A549 (cell line): ENCODE measurements around the gene ABHD12B. TPM values are rescaled to one million over a fixed set of nuclear protein-coding genes. Genes with fewer than 3 reads are reported as not detected.

ENCODE experiments used
- ATAC-seq, 2 experiments: fragments of 200-7000 bp in 1 of 2; fragments of >200 bp in 1 of 2; cut with Nextera tagmentation in 1 of 2; cut with Tn5 transposase in 1 of 2; 3 replicates each; pipeline versions ENCODE4 v1.8.0 to v1.9.1; 2018 to 2020; ENCODE audit warnings: mild to moderate bottlenecking in 1 of 2, moderate library complexity in 1 of 2
- CTCF ChIA-PET: fragments of 300-600 bp; sonication (Branson Sonifier 250); formaldehyde crosslinking; extraction: SDS; loops from one replicate; lab custom pipeline; 2021; ENCODE audit warnings: antibody characterized with exemption, inconsistent platforms; lab: Yijun Ruan, JAX
- POLR2A ChIA-PET: fragments of 350-600 bp; formaldehyde crosslinking; extraction: SDS; loops from one replicate; lab custom pipeline; 2021; ENCODE audit warnings: antibody characterized with exemption, inconsistent platforms; lab: Yijun Ruan, JAX
- DNase-seq, 2 experiments: peaks; one replicate each; pipeline versions ENCODE4 v3.0.0 to v3.0.0-alpha.2; 2011 to 2016; ENCODE audit warnings: low read depth in 1 of 2, low spot score in 1 of 2
- FAIRE-seq: peaks from 2 replicates; lab custom pipeline; 2011; peaks lifted over from hg19 to GRCh38; lab: Jason Lieb, UNC
- H3K27ac ChIP-seq, 2 experiments: fragments of >200 bp; sonication (Bioruptor Twin); formaldehyde crosslinking; 3 replicates each; pipeline ENCODE4 v1.5.1; 2016 to 2017
- H3K4me1 ChIP-seq: fragments of >200 bp; sonication (Bioruptor Twin); formaldehyde crosslinking; 3 replicates; pipeline ENCODE4 v1.6.1; 2016
- H3K4me2 ChIP-seq: fragments of >200 bp; sonication (Bioruptor Twin); formaldehyde crosslinking; 3 replicates; pipeline ENCODE4 v1.6.1; 2016
- H3K4me3 ChIP-seq: fragments of >200 bp; sonication (Bioruptor Twin); formaldehyde crosslinking; 3 replicates; pipeline ENCODE4 v1.5.1; 2016
- H3K9me3 ChIP-seq: fragments of >200 bp; sonication (Bioruptor Twin); formaldehyde crosslinking; 3 replicates; pipeline ENCODE4 v1.6.1; 2016
- CBX2 ChIP-seq: fragments of 200-600 bp; sonication (generic); IDR thresholded peaks from 2 replicates; pipeline ENCODE4 v1.6.1; 2016; ENCODE audit warnings: low read depth, mild to moderate bottlenecking, borderline replicate concordance
- CBX8 ChIP-seq: fragments of 200-600 bp; sonication (generic); IDR thresholded peaks from 2 replicates; pipeline ENCODE4 v1.6.1; 2016
- CHD2 ChIP-seq: fragments of 150-350 bp; IDR thresholded peaks from 2 replicates; pipeline ENCODE4 v1.6.1; 2014; ENCODE audit warnings: low read length; ENCODE audit not compliant: partially characterized antibody
- CHD4 ChIP-seq: fragments of 200-600 bp; sonication (generic); IDR thresholded peaks from 2 replicates; pipeline ENCODE4 v1.6.1; 2016; ENCODE audit warnings: antibody characterized with exemption, mild to moderate bottlenecking, borderline replicate concordance
- EHF ChIP-seq: fragments of 250-450 bp; sonication (Bioruptor Pico); IDR thresholded peaks from 2 replicates; pipeline ENCODE4 v1.5.0; 2020; ENCODE audit warnings: mild to moderate bottlenecking
- FOSB ChIP-seq: fragments of 250-450 bp; sonication (Bioruptor Pico); IDR thresholded peaks from 2 replicates; pipeline ENCODE4 v1.5.0; 2020; ENCODE audit warnings: mild to moderate bottlenecking, moderate library complexity
- HEYL ChIP-seq: fragments of 250-450 bp; sonication (Bioruptor Pico); IDR thresholded peaks from 2 replicates; pipeline ENCODE4 v1.8.0; 2021; ENCODE audit warnings: mild to moderate bottlenecking, moderate library complexity
- HOXA7 ChIP-seq: fragments of 250-450 bp; sonication (Bioruptor Pico); IDR thresholded peaks from 2 replicates; pipeline ENCODE4 v1.5.0; 2020; ENCODE audit warnings: mild to moderate bottlenecking, moderate library complexity
- HOXB13 ChIP-seq: fragments of 250-450 bp; sonication (Bioruptor Pico); IDR thresholded peaks from 2 replicates; pipeline ENCODE4 v1.5.0; 2020; ENCODE audit warnings: low read depth, mild to moderate bottlenecking, moderate library complexity
- MAZ ChIP-seq: fragments of 150-350 bp; IDR thresholded peaks from 2 replicates; pipeline ENCODE4 v1.6.1; 2014; ENCODE audit warnings: antibody characterized with exemption, low read depth, low read length, borderline replicate concordance
- MYC ChIP-seq: IDR thresholded peaks from 2 replicates; pipeline ENCODE4 v1.6.1; 2012; ENCODE audit warnings: mild to moderate bottlenecking, inconsistent platforms, low read length, improper control_type of control experiment, borderline replicate concordance
- NPAS2 ChIP-seq: fragments of 250-450 bp; sonication (Bioruptor Pico); IDR thresholded peaks from 2 replicates; pipeline ENCODE4 v1.8.0; 2022; ENCODE audit warnings: mild to moderate bottlenecking, moderate library complexity, borderline replicate concordance
- PHF8 ChIP-seq: fragments of 200-600 bp; sonication (generic); IDR thresholded peaks from 2 replicates; pipeline ENCODE4 v1.6.1; 2016; ENCODE audit warnings: low read depth, mild to moderate bottlenecking, antibody characterized with exemption, moderate library complexity, borderline replicate concordance
- POLR2A ChIP-seq: IDR thresholded peaks from 2 replicates; pipeline ENCODE4 v1.6.1; 2012; ENCODE audit warnings: mild to moderate bottlenecking, low read length
- POLR2AphosphoS2 ChIP-seq: conservative IDR thresholded peaks from 2 replicates; pipeline ENCODE4 v1.6.1; 2012; ENCODE audit warnings: low read length, improper control_type of control experiment, inconsistent platforms
- RARB ChIP-seq: fragments of 250-450 bp; sonication (Bioruptor Pico); IDR thresholded peaks from 2 replicates; pipeline ENCODE4 v1.8.0; 2021; ENCODE audit warnings: mild to moderate bottlenecking, moderate library complexity
- RCOR1 ChIP-seq: fragments of 150-350 bp; IDR thresholded peaks from 2 replicates; pipeline ENCODE4 v1.6.1; 2014; ENCODE audit warnings: antibody characterized with exemption, low read length, low read depth
- RFX5 ChIP-seq: fragments of 450-650 bp; IDR thresholded peaks from 2 replicates; pipeline ENCODE4 v1.7.1; 2014; ENCODE audit warnings: antibody characterized with exemption, mild to moderate bottlenecking, moderate library complexity
- RNF2 ChIP-seq: fragments of 200-600 bp; sonication (generic); IDR thresholded peaks from 2 replicates; pipeline ENCODE4 v1.6.1; 2016; ENCODE audit warnings: low read depth, mild to moderate bottlenecking, antibody characterized with exemption, moderate library complexity, borderline replicate concordance
- SMC3 ChIP-seq: fragments of >200 bp; sonication (Bioruptor Twin); formaldehyde crosslinking; IDR thresholded peaks from 3 replicates; pipeline ENCODE4 v1.6.1; 2018; ENCODE audit warnings: inconsistent platforms
- TP53 ChIP-seq: fragments of 250-450 bp; sonication (Bioruptor Pico); IDR thresholded peaks from 2 replicates; pipeline ENCODE4 v1.5.0; 2021; ENCODE audit warnings: mild to moderate bottlenecking, moderate library complexity
- ZC3H11A ChIP-seq: fragments of 450-650 bp; IDR thresholded peaks from 2 replicates; pipeline ENCODE4 v1.6.1; 2014; ENCODE audit warnings: antibody characterized with exemption, mild to moderate bottlenecking
- WGBS: methylation state at CpG from one replicate; pipeline ENCODE4 v1.1.6; 2017; ENCODE audit errors: missing lambda C conversion rate; 5-methylcytosine and 5-hydroxymethylcytosine counted together
- polyA plus RNA-seq, 4 experiments: library from polyadenylated mRNA; depleted of rRNA in 3 of 4; stranded (reverse); fragments of >200 nt; fragmentation: RNase III in 1 of 4; extraction: RNeasy Plus Mini Kit Qiagen cat#74134 plus additional on column Dnase treatment in 1 of 4; gene quantifications; 2 replicates in 3 of 4; 3 replicates in 1 of 4; pipeline ENCODE4 v1.2.3, GENCODE V29; 2011 to 2017
- TF ChIP-seq, protein P1 (sequence below): IDR thresholded peaks from 2 replicates; pipeline ENCODE4 v1.6.1; 2012; ENCODE audit warnings: low read depth, borderline replicate concordance
- TF ChIP-seq, protein P2 (sequence below): fragments of 450-650 bp; IDR thresholded peaks from 2 replicates; pipeline ENCODE4 v1.6.1; 2014; ENCODE audit warnings: antibody characterized with exemption
- TF ChIP-seq, protein P3 (sequence below): fragments of >200 bp; sonication (Bioruptor Twin); formaldehyde crosslinking; IDR thresholded peaks from 2 replicates; pipeline ENCODE4 v1.6.1; 2016
- TF ChIP-seq, protein P4 (sequence below): fragments of >200 bp; sonication (Bioruptor Twin); formaldehyde crosslinking; IDR thresholded peaks from 3 replicates; pipeline ENCODE4 v1.5.1; 2016

ABHD12B gene
- polyA plus RNA-seq, 2 of the 4 experiments (the other 2 are of a cell fraction), result not detected

DNA sequence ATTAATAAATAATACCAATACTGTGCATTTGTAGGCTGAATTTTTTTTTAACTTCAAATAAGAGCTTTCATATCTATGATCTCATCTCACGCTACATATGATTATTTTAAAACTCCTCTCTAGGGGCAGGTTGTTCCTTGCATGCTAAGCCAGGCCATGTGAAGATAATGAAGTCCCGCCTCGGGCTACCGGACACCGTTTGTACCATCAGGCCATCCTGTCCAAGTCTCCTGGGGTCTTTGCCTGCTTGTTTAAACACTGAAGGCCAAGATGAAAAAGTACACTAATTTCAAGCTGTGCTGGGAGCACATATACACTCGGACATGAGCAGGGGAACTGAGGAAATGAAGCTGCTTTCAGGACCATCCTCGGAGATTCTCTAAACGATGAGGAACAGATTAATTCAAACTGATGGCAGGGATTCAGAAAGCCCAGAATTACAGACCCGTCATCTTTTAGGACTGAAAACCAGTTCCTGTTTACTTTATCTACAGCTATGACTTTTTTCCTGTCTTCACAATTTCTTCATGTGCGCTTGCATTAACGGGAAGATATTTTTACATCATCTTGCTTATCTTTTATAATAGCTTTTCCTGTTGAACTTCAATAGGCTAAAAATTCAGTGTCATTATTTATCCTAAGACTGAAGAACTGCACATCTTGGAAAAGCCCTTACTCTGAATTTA lies 6.3 kb upstream of the ABHD12B start:
- 68% methylated on average over 11 of the region's 11 CpGs for WGBS
- no peak for FAIRE-seq
- H3K27ac ChIP-seq, result no peak overlapping the region

DNA sequence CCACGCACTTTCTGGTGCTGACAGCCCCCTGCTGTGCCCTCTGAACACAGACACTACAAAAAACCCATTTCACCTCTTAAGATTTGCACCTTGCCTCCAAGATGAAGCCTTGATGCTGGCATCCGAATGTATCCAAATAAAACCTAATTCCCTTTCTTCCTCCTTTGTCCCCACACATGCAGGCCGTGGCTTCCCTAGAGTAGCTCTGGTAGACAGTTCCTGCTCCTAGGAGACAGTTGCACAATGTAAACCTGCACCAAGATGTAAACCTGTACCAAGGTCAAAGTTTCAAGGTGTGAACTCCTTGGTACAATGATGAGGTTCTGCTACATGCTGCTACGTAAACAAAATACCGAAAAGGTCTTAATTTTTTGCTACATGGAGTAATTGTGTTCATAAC lies 625 bp upstream of the ABHD12B start:
- Histone ChIP-seq H3K4me2 (no peak overlapping the region), H3K27ac (no peak overlapping the region), H3K4me3 (no peak overlapping the region), H3K9me3 (no peaks in the 10 kb centered on the region), H3K4me1 (no peaks in the 10 kb centered on the region)
- ChIA-PET POLR2A (no interaction called here), CTCF (interaction anchor here (1.1 to 3.7 kb wide), 3 partner anchors 10 to 35 kb away, joined by 4 to 21 read pairs (median 4); no protein-coding TSS in a partner anchor)
- FAIRE-seq, result no peak
- TF ChIP-seq, protein P1, sequence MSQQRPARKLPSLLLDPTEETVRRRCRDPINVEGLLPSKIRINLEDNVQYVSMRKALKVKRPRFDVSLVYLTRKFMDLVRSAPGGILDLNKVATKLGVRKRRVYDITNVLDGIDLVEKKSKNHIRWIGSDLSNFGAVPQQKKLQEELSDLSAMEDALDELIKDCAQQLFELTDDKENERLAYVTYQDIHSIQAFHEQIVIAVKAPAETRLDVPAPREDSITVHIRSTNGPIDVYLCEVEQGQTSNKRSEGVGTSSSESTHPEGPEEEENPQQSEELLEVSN, result no peak
- TF ChIP-seq EHF (no peak), CBX2 (no peak), RNF2 (no peak), RCOR1 (no peak), POLR2AphosphoS2 (no peak), CHD4 (no peak), POLR2A (no peak), RFX5 (no peak), FOSB (CRISPR knock-in tag) (no peak), ZC3H11A (no peak), RARB (no peak), TP53 (CRISPR knock-in tag) (no peak), MAZ (no peak), SMC3 (no peak), HOXA7 (CRISPR knock-in tag) (no peak), PHF8 (no peak), HEYL (CRISPR knock-in tag) (no peak)
- TF ChIP-seq, protein P2, sequence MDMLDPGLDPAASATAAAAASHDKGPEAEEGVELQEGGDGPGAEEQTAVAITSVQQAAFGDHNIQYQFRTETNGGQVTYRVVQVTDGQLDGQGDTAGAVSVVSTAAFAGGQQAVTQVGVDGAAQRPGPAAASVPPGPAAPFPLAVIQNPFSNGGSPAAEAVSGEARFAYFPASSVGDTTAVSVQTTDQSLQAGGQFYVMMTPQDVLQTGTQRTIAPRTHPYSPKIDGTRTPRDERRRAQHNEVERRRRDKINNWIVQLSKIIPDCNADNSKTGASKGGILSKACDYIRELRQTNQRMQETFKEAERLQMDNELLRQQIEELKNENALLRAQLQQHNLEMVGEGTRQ, result no peak
- TF ChIP-seq, protein P3, sequence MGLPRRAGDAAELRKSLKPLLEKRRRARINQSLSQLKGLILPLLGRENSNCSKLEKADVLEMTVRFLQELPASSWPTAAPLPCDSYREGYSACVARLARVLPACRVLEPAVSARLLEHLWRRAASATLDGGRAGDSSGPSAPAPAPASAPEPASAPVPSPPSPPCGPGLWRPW, result no peak
- 70% methylated on average over 5 of the region's 5 CpGs for WGBS
- ATAC-seq, result no peak
- DNase-seq, result no peak

More for the DNA sequence above, 6.3 kb upstream of the ABHD12B start:
- POLR2A ChIA-PET, result no interaction called here
- H3K4me3 ChIP-seq, result no peak overlapping the region
- CTCF ChIA-PET, result interaction anchor here (0.9 to 1.5 kb wide), 3 partner anchors 10 to 88 kb away, joined by 3 to 5 read pairs (median 3); no protein-coding TSS in a partner anchor
- TF ChIP-seq CBX8 (no peak), POLR2AphosphoS2 (no peak), ZC3H11A (no peak), MAZ (no peak), HOXB13 (no peak), NPAS2 (CRISPR knock-in tag) (no peak), HEYL (CRISPR knock-in tag) (no peak), PHF8 (no peak), MYC (no peak), CHD2 (no peak)
- TF ChIP-seq, protein P4, sequence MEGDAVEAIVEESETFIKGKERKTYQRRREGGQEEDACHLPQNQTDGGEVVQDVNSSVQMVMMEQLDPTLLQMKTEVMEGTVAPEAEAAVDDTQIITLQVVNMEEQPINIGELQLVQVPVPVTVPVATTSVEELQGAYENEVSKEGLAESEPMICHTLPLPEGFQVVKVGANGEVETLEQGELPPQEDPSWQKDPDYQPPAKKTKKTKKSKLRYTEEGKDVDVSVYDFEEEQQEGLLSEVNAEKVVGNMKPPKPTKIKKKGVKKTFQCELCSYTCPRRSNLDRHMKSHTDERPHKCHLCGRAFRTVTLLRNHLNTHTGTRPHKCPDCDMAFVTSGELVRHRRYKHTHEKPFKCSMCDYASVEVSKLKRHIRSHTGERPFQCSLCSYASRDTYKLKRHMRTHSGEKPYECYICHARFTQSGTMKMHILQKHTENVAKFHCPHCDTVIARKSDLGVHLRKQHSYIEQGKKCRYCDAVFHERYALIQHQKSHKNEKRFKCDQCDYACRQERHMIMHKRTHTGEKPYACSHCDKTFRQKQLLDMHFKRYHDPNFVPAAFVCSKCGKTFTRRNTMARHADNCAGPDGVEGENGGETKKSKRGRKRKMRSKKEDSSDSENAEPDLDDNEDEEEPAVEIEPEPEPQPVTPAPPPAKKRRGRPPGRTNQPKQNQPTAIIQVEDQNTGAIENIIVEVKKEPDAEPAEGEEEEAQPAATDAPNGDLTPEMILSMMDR, result no peak
- TF ChIP-seq, all 56 proteins: peak for 0
- H3K4me2 ChIP-seq, result no peak overlapping the region
- no peaks in the 10 kb centered on the region for H3K9me3 ChIP-seq
- no peaks in the 10 kb centered on the region for H3K4me1 ChIP-seq
- DNase-seq, result no peak
- no peak for ATAC-seq
